Thyroid gland (tissue), 4 donors: ENCODE results near the gene CTNNA3.

Experiments
- POLR2A ChIP-seq, 2 donors: fragments of 450-650 bp; IDR thresholded peaks; one replicate each; pipeline ENCODE4 v1.6.1; 2017; ENCODE audit warnings: antibody characterized with exemption in 2 of 2, mild to moderate bottlenecking in 2 of 2, moderate library complexity in 1 of 2
- TF ChIP-seq, protein P1 (sequence below), 6 experiments: fragments of 200-600 bp in 3 of 6; fragments of 450-650 bp in 3 of 6; sonication (generic) in 3 of 6; IDR thresholded peaks; one replicate each; pipeline ENCODE4 v1.5.1; 2016 to 2019; ENCODE audit warnings: antibody characterized with exemption in 6 of 6, mild to moderate bottlenecking in 2 of 6, inconsistent platforms in 1 of 6, moderate library complexity in 1 of 6

DNA sequence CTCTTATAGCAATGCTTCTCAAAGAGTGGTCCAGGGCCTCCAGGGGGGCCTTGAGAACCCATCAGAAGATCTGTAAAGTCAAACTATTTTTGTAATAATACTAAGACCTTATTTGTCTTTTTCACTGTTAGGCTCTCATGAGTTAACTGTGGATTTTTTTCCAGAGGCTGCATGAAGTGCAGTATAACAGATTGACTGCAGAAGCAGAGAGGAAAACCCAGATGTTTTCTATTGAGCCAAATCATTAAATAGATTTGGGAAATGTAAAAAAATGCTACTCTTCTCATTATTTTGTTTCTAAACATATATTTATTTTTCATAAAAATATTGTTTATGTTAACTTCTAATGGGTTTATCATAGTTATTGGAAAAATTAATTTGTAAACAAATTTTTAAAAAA lies 1359.2 kb downstream of the CTNNA3 start:
- TF ChIP-seq, protein P1, sequence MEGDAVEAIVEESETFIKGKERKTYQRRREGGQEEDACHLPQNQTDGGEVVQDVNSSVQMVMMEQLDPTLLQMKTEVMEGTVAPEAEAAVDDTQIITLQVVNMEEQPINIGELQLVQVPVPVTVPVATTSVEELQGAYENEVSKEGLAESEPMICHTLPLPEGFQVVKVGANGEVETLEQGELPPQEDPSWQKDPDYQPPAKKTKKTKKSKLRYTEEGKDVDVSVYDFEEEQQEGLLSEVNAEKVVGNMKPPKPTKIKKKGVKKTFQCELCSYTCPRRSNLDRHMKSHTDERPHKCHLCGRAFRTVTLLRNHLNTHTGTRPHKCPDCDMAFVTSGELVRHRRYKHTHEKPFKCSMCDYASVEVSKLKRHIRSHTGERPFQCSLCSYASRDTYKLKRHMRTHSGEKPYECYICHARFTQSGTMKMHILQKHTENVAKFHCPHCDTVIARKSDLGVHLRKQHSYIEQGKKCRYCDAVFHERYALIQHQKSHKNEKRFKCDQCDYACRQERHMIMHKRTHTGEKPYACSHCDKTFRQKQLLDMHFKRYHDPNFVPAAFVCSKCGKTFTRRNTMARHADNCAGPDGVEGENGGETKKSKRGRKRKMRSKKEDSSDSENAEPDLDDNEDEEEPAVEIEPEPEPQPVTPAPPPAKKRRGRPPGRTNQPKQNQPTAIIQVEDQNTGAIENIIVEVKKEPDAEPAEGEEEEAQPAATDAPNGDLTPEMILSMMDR (IDR thresholded peaks at IDR 0.05) = no peak
- TF ChIP-seq POLR2A (IDR thresholded peaks at IDR 0.05) = no peak
